HG03460 (cell line): ENCODE data around the gene YEATS4.

Source experiments
- ATAC-seq: cut with Tn5 transposase; IDR thresholded peaks from one replicate; pipeline ENCODE4 v1.9.1; 2021; ENCODE audit not compliant: unreplicated experiment

Gene YEATS4

DNA sequence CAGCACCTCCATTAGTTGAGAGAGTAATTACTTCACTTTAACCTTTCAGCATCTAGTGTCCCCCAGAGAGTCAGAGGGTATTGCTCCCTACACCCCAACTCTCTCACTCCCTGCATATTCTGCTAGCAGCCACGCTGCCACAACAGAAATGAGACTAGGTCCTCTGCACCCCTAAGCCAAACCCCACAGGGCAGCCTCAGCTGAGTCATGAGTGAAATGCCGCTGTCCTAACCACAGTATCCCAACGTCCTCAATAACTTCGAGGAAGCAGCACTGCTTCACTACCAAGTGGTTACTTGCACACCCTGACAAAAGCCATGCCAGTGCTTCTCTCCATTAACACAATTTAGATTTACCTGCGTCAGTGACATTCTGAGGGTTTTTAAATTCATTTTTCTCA lies 18.2 kb upstream of the YEATS4 start:
- no peak for ATAC-seq

DNA sequence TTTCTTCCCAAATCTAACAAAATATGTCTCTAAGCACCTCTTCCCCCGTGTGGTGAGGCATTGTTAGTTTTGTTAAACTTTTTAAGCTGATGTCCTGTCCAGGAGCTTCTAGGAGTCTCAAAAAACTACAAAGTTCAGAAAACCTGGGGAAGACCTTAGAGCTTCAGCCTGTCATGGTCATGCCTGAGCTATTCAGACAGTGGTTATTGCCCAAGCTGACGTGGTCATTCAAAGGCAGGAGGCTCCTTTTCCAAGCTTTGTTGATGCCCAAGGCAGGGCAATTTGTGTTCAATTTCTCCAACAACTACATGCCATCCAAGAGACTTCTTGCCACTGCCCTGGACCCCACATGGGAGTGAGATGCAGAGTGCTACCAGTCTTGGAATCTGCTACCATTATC lies 17.1 kb upstream of the YEATS4 start:
- no peak for ATAC-seq

DNA sequence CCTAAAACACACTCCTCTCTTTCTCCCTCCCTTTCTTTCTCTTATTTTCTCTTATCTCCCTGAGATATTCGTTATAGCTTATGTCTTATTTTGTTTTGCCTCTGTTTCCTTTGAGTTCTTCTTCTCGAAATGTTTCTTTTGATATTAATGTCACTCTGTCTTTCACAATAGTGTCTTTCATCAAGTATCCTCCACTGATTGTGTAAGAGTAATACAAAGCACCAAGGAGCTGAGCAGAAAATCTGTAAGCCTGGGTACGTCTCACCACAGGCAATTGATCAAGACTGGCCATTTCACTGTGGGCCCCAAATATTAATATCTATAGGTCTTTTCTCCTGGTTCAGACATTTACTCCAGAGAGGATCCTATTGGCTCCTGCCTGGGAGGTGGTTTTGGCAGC lies 16.2 kb upstream of the YEATS4 start:
- ATAC-seq: no peak

DNA sequence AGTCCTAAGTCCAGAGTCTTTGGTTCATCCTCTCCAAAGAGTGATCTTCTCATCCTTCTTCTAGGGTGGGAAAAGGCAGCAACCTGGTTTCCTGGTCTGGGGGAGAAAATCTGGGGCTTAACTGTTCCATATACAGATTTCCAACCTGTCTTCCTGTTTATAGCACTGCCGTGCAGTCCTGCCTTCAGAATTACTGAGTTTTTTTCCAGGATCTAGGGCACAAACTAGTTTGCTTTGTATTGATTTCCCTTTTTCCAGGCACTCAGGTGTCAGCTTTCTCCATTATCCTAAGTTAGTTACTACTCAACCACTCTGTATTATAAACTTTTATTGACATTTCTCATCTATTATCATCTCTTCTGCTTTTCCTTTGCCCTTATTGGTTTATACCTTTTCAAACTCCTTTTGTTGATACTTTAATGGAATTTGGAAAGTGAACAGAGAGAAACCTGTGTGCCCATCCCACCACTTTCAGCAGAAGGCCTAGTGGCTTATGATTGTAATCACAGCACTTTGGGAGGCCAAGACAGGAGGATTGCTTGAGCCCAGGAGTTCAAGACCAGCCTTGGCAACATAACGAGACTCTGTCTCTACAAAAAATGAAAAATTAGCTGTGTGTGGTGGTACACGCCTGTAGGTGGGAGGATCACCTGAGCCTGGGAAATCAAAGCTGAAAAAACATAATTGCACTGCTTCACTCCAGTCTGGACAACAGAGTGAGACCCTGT lies 15.5 kb upstream of the YEATS4 start:
- no peak for ATAC-seq

DNA sequence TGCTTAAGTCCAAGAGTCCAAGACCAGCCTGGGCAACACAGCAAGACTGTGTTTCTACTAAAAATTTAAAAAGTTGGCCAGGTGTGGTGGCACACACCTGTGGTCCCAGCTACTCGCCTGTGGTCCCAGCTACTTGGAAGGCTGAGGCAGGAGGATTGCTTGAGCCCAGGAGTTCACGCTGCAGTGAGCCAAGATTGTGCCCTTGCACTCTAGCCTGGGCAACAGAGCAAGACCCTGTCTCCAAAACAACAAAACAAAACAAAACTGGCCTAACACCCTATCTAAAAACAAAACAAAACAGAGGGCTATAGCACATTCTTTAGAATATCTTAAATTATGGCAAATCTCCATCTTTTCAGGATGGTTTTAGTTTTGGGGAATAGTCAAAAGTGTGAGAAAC lies 14.5 kb upstream of the YEATS4 start:
- no peak for ATAC-seq

DNA sequence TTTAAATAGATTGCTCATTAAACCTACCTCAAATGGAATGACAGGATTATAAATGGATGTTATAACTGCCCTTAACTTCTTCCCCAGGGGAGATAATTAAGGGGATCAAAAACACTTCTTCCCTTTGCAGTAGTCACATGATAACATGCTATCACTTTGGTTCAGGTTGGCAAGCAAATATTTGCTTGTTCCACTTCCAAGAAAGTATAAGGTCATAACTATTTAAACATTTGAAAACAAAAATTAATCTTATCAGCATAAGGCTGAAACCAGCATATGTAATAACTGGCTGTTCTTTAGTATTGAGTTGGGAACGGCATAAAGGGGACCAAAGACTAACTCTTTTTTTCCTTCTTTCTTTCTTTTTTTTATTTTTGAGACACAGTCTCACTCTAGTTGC lies 13.8 kb upstream of the YEATS4 start:
- ATAC-seq: no peak

DNA sequence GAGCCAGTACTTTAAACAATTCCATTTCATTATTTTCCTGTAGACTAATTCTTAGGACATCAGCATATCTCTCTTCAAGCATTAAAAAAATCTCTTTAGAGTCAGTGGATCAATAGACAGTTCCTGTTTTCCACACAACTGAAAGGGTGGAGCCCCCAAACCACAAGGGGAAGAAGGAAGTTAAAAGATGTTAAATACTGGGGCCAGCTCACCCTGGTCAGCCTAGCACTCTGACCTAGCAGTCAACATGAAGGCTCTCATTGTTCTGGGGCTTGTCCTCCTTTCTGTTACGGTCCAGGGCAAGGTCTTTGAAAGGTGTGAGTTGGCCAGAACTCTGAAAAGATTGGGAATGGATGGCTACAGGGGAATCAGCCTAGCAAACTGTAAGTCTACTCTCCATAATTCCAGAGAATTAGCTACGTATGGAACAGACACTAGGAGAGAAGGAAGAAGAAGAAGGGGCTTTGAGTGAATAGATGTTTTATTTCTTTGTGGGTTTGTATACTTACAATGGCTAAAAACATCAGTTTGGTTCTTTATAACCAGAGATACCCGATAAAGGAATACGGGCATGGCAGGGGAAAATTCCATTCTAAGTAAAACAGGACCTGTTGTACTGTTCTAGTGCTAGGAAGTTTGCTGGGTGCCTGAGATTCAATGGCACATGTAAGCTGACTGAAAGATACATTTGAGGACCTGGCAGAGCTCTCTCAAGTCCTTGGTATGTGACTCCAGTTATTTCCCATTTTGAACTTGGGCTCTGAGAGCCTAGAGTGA lies 11.2 kb upstream of the YEATS4 start, which contains the start of gene LYZ:
Gene LYZ (plus strand): TSS at position 220 of the 777 bp plus-strand sequence. CDS start 28 bp downstream, at position 248.
- no peak for ATAC-seq

DNA sequence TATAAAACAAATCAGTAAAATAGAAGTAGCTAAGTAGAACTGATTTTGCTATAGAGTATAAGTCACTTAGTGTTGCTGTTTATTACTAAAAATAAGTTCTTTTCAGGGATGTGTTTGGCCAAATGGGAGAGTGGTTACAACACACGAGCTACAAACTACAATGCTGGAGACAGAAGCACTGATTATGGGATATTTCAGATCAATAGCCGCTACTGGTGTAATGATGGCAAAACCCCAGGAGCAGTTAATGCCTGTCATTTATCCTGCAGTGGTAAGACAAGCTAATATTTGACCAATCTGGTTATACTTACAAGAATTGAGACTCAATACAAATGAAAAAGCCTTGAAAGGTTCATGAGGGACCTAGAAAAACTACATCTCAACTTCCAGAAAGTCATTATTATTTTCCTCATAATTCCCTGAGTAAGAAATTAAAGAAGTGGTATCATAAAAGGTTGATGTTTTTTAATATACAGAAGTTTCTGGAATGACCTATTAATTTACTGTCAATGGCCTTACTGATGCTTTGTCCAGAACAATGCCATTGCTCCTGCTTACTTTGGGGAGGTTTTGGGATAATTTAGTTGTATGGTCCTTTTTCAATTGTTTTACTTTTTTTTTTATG lies 9.4 kb upstream of the YEATS4 start:
- no peak for ATAC-seq

DNA sequence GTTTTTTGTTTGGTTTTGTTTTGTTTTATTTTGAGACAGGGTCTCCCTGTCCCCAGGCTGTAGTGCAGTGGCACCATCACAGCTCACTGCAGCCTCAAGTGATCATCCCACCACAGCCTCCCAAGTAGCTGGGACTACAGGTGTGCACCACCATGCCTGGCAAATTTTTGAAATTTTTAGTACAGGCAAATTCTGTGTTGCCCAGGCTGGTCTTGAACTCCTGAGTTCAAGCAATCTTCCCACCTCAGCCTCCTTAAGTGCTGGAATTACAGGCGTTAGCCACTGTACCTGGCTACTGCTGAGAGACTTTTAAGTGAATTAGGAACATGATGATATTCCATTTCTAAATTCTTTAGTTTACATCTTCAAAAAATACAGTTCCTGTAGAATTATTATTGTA lies 8.8 kb upstream of the YEATS4 start:
- no peak for ATAC-seq

DNA sequence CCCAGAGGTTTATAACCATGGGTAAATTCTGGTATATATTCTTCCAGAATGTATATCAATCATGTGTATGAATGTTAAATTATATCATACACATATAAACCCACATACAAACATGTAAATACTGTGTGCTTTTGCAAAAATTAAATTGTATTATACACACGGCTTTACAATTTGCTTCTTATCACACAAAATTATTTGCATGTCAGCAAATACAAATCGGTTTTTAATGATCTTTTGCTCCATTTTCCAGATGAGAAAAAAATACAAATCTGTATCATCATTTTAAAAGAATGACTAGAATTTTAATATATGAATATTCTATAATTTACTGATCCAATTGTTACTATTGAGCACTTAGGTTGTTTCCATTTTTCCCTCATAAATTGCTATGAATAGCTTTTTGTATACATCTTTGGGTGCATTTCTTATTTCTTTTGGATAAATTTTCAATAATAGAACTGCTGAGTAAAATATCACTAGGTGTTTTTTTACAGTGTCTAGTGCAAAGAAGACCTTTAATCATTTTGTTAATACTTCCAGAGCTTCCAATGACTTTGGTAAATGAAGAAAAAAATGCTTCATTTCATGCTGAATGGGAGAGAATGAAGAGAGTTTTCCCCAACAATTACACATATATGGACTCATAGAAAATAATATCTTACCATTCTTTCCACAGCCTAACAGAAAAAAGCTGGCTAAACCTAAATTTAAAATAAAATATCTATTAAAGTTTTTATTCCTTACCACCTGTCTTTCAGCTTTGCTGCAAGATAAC lies 7.9 kb upstream of the YEATS4 start:
- ATAC-seq: no peak

DNA sequence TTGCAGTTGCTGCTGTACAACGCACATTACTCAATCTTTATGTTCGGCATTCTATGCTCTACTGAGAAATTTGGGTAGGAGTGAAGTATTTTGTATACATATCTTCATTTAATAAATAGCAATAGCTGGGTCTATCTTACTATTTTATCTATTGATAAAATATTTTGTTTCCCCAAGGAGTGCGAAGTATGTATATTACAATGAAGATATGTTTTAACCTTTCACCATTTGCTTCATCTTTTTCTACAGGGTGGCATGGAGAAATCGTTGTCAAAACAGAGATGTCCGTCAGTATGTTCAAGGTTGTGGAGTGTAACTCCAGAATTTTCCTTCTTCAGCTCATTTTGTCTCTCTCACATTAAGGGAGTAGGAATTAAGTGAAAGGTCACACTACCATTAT lies 6.6 kb upstream of the YEATS4 start:
- no peak for ATAC-seq

DNA sequence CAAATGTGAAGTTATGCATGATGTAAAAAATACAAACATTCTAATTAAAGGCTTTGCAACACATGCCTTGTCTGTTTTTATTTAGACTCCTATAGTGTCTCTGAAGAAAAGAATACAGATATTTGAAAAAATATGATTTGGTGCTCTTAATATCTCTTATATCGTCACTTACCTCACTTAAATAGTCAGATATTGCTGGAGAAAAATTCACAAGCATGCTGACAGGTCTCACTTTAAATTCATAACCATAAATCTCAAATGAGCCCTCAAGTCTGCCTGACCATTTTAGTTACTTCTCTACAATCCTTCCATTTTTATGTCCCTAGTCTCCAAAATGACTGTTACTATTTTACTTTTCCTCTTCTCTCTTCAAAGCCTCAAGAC lies 5.4 kb upstream of the YEATS4 start:
- no peak for ATAC-seq

DNA sequence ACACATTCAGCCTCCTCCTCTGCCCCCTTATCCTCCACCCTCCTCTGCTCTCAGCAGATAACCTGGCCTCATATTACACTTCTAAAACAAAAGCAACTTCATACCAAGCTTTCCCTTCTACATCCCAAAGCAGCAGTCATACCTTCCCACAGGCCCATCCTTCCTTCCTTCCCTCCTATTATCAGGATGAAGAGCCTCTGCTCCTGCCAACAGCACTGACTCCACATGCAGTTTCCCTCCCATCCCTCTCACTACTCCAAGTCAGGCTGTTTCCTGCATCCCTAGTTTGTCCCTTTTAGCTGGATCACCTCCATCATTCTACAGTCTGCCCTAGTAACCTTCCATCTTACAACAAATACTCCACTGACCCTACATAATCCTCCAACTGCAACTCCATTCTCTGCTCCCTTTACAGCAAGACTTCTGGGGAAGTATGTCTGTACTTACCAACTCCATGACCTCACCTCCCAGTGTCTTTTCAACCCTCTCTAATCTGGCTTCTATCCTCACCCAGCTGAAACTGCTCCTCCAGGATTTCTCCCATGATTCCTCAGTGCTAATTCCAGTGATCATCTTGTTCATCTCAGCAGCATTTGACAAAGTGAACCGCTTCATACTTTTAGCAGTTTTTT lies 4.9 kb upstream of the YEATS4 start:
- ATAC-seq: no peak

DNA sequence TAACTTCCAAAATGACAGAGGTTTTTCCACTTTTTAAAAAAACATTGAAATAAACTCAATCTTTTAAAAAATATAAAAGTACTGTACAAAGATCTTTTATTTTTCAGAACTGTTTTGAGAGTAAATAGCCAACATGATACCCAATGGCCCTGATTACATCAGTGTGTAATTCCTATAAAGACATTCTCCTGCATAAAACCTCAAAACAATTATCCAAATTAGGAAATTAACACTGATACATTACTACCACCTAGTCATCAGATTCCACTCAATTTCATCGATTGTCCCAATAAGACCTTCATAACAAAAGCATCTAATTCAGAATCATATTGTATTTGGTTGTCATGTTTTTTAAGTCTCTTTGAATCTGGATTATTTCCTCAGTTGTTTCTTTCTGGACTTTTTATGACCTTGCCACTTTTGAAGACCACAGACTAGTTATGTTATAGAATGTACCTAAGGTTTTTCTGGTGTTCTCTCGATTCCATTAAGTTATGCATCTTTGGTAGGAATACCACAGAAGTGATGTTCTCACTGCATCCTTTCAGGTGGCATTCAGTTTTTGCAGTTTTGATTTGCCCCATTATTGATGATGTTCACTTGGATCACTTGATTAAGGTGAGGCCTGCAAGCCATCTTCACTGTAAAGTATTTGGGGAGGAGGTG lies 4.0 kb upstream of the YEATS4 start:
- no peak for ATAC-seq

DNA sequence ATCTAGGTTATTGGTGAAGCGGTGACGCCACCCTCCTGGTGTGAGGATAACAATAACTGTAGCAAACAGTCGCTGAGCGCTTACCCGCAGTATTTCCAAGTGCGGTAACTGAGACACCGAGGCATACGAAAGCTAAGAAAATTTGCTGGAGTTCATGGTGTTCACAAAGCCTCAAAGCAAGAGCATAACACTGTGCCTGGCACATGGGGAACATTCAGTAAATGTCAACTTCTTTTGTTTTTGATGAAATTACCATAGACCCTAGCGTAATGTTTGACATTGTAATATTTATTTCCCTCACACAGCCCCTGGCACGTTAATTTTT lies 767 bp downstream of the YEATS4 start:
- ATAC-seq: no peak

DNA sequence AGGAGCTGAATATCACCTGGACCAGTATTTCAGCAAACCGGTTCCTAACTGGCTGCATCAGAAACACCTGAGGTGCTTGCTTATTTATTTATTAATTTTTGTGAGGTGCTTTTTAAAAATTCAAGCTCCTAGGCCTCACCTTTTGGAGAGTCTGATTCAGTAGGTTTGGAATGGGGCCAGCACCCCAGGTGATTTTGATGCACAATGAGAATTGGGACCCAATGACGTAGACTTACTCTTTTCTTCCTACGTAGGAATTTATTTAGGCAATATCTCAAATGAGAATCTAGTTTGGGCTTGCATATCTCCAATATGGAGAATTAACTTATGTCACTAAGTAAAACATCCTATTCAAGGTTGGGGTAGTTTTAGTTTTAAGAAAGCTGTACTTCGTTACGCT lies 7.3 kb downstream of the YEATS4 start:
- no peak for ATAC-seq

DNA sequence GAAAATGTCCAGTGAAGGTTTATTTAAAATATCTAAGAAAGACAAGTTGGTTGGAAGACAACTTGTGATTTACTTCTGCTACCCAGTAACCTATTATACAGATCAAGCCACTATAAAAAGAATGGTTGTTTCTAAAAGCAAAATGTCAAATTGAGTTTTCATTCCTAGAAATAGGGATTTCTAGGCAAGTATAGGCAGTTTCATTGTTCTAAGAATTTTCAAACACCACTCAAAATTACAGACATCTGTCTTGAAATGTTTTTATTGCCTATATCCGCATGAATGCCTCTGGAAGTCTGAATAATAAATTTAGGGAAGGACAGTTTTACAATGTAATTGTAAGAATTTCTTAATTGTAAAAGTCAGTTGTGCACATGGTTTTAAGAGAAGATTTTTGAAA lies 8.6 kb downstream of the YEATS4 start:
- ATAC-seq: no peak

DNA sequence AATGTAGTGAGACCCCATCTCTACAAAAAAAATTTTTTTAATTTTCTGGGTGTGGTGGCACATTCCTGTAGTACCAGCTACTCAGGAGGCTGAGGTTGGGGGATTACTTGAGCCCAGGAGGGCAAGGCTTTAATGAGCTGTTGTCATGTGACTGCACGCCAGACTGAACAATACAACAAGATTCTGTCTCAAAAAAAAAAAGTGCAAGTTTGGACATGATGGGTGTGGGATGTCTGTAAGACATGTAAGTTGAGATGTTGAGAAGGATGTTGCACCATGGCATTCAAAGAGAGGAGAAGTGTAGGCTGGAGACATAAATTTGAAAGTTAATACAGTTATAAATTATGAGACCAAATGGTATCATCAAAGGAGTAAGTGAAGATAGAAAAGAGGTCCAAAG lies 23.5 kb downstream of the YEATS4 start:
- no peak for ATAC-seq

DNA sequence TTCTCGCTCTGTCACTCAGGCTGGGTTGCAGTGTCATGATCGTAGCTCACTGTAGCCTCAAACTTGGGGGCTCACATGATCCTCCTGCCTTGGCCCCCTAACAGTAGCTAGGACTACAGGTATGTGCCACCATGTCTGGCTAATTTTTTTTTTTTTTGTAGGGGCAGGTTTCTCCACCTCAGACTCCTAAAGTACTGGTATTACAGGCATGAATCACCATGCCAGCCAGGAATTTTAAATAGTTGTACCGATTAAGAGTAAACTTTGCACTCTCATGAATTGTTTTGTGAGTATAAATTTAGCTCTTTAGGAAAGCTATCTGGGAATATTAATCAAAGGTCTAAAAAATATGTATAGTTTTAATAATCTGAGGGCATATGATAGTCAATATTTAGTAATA lies 25.5 kb downstream of the YEATS4 start:
- ATAC-seq: no peak

DNA sequence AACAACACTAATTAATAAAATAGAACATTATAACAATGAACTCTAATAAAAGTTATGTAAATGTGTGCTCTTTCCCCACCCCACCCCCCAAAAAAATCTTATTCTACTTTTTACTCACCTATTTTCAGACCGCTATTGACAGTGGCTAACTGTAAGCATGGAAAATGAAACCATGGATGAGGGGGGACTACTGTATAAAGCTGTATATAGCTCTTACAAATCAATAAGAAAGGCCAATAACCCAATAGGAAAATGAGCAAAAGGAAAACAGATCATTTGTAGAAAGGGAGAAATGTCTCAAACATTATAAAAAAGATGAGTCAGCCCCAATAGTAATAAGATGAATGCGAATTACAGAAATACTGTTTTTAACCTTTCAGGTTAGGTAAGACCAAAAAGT lies 27.4 kb downstream of the YEATS4 start:
- no peak for ATAC-seq

DNA sequence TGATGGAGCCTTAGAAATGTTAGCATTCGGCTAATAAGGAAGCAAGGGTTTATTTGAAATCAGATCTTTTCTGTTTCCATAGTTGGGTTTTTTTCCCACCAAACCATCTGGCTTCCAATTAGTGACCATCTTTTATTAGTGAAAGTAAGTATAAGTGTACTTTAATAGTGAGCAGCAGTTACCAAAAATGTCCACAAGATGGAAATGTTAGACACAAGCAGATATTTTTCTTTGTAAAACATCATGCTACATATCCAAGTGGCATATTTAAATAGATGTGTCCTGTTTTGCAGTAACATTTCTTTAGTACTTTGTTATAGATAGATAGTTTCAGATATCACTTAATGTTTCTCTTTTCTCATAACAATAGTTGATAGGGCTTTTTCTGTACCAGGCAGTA lies 28.8 kb downstream of the YEATS4 start:
- no peak for ATAC-seq
